Ascending aorta (tissue), 2 donors: Measurements from ENCODE around the gene RYR3. TPM values are rescaled to one million over a fixed set of nuclear protein-coding genes. Genes with fewer than 3 reads are reported as not detected.

Source experiments
- DNase-seq, 2 donors: peaks; one replicate each; pipeline ENCODE4 v3.0.0-alpha.2; 2019; ENCODE audit warnings: low spot score in 2 of 2
- H3K27ac ChIP-seq, 2 donors: fragments of 200-600 bp; sonication (generic); one replicate each; pipeline ENCODE4 v1.5.1; 2016 to 2017; ENCODE audit warnings: mild to moderate bottlenecking in 1 of 2
- H3K27me3 ChIP-seq: fragments of 200-600 bp; sonication (generic); one replicate; pipeline ENCODE4 v1.5.1; 2017
- H3K36me3 ChIP-seq, 2 donors: fragments of 200-600 bp; sonication (generic); one replicate each; pipeline ENCODE4 v1.5.1; 2016
- H3K4me1 ChIP-seq, 2 donors: fragments of 200-600 bp; sonication (generic); one replicate each; pipeline ENCODE4 v1.5.1; 2016 to 2017; ENCODE audit warnings: mild to moderate bottlenecking in 1 of 2
- H3K4me3 ChIP-seq, 2 donors: fragments of 200-600 bp; sonication (generic); one replicate each; pipeline ENCODE4 v1.5.1; 2016 to 2017; ENCODE audit warnings: mild to moderate bottlenecking in 1 of 2
- H3K9me3 ChIP-seq, 2 donors: fragments of 200-600 bp; sonication (generic); one replicate each; pipeline ENCODE4 v1.5.1; 2016
- intact Hi-C: fragments of 100-400 bp; cut with DNase I; formaldehyde crosslinking; loops from one replicate; pipeline ENCODE4 v1.15.1; 2023
- total RNA-seq: library from RNA; depleted of rRNA; stranded (reverse); fragments of >200 nt; gene quantifications from one replicate; pipeline ENCODE4 v1.1.0, GENCODE V29; 2016
- TF ChIP-seq, protein P1 (sequence below), 3 experiments: fragments of 200-600 bp in 2 of 3; fragments of 450-650 bp in 1 of 3; sonication (generic) in 2 of 3; IDR thresholded peaks; one replicate each; pipeline ENCODE4 v1.5.1; 2016 to 2019; ENCODE audit warnings: antibody characterized with exemption in 3 of 3, mild to moderate bottlenecking in 1 of 3, moderate library complexity in 1 of 3

RYR3 gene
- total RNA-seq, 1 donor from 2014 or later, result 3.1 TPM

GRCh38 chr15:33580526-33580925 lies 269.8 kb downstream of the RYR3 start:
- intact Hi-C loops, result no loop called here
- TF ChIP-seq, protein P1, sequence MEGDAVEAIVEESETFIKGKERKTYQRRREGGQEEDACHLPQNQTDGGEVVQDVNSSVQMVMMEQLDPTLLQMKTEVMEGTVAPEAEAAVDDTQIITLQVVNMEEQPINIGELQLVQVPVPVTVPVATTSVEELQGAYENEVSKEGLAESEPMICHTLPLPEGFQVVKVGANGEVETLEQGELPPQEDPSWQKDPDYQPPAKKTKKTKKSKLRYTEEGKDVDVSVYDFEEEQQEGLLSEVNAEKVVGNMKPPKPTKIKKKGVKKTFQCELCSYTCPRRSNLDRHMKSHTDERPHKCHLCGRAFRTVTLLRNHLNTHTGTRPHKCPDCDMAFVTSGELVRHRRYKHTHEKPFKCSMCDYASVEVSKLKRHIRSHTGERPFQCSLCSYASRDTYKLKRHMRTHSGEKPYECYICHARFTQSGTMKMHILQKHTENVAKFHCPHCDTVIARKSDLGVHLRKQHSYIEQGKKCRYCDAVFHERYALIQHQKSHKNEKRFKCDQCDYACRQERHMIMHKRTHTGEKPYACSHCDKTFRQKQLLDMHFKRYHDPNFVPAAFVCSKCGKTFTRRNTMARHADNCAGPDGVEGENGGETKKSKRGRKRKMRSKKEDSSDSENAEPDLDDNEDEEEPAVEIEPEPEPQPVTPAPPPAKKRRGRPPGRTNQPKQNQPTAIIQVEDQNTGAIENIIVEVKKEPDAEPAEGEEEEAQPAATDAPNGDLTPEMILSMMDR (IDR thresholded peaks at IDR 0.05), result no peak

DNA sequence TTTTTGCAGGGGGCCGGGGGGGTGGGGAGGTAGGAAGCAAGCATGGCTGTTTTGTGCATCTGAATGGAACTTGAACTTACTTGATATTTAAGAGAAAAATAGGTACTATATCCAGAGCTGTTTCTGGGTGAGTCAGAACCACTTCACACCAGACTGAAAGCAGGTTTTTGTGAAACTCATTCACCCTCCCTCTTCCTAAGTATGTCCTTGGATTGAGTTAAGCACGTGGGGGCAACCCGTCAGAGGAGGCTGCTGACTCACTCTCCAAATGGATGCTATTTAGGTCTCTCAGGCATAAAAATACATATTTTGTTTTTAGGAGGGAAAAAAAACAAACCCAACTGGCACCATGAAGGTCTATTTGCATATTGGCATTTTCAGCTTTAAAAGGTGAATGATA lies 270.3 kb downstream of the RYR3 start:
- intact Hi-C loops, result no loop called here

More at GRCh38 chr15:33580526-33580925, 269.8 kb downstream of the RYR3 start:
- Histone ChIP-seq H3K4me3 (no peak overlapping the region), H3K27ac (peak overlapping the region; percentile 12 to 56), H3K36me3 (no peaks in the 10 kb centered on the region), H3K9me3 (no peaks in the 10 kb centered on the region), H3K4me1 (peaks cover 0 to 8% of the 10 kb centered on the region in 2 donors), H3K27me3 (no peaks in the 10 kb centered on the region)
- DNase-seq, result no peak

DNA sequence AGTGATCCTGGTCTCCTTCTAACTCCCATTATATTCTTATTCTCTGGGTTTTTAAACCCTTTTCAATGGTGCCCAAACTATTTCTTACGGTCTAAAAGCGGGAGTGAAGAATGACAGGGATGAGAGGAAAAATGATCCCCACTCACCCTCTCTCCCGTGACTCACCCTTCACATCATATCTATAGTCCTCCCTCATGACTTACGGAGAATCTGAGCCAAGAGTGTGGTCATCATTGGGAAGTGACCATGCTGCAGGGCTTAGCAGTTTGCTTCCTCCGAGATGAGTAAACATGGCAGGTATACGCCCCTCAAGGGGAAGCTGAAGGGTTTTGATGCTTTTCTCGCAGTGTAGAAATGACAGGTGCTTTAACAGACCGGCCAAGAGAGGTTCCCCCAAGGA lies 274.0 kb downstream of the RYR3 start:
- H3K36me3 ChIP-seq, result no peaks in the 10 kb centered on the region
- H3K4me3 ChIP-seq, result no peak overlapping the region
- H3K4me1 ChIP-seq, result peaks cover 0 to 8% of the 10 kb centered on the region in 2 donors
- TF ChIP-seq, protein P1 (IDR thresholded peaks at IDR 0.05), result no peak
- intact Hi-C loops, result no loop called here
- DNase-seq, result no peak
- H3K9me3 ChIP-seq, result no peaks in the 10 kb centered on the region
- no peak overlapping the region for H3K27ac ChIP-seq
- no peaks in the 10 kb centered on the region for H3K27me3 ChIP-seq

More for the DNA sequence above, 270.3 kb downstream of the RYR3 start:
- DNase-seq, result no peak
- H3K36me3 ChIP-seq, result no peaks in the 10 kb centered on the region
- H3K27me3 ChIP-seq, result no peaks in the 10 kb centered on the region
- H3K9me3 ChIP-seq, result no peaks in the 10 kb centered on the region
- H3K4me3 ChIP-seq, result no peak overlapping the region
- TF ChIP-seq, protein P1 (IDR thresholded peaks at IDR 0.05), result no peak
- H3K4me1 ChIP-seq, result peaks cover 0 to 8% of the 10 kb centered on the region in 2 donors
- H3K27ac ChIP-seq, result peak overlapping the region in 1 of 2 donors; percentile 56

DNA sequence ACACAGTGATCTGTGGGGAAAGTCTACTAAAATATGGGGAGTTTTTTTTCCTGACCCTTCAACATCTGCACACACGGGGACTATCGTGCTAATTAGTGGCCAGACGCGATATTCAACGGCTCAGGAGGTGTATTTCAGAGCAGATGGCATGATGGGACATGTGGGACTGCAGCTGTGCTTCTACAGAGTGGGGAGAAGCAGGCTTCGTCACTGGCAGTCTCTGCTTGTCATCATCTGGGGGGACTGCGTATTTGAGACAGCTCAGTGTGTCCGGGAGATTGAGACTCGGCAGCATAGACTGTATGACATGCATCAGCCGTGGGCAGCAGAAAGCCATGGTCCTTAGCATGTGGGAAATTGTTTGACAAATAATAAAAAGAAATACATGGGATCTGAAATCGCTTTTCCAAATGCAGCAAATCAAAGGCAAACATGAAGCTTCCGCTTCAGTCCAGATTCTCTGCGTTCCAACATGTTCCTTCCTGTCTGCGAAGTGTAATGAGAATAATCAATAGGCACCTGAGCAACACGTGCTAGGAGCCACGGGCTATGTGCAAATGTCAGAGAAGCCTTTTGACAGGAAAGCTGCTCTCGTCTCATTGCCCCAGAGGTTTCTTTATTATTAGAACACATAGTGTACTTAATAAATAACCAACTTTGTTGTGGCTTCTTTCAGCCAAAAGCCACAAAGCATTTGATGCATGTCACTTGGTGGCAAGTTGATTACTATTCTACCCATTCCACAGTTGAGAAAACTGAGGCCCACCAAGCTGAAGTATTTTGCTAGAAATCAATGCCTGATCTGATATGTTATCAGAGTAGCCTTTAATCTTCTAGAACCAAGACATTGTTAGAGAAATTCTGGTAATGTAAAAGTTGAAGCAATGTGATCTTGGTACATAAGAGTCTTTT lies 276.3 kb downstream of the RYR3 start:
- Histone ChIP-seq H3K9me3 (no peaks in the 10 kb centered on the region), H3K27ac (no peak overlapping the region), H3K27me3 (no peaks in the 10 kb centered on the region), H3K4me1 (no peaks in the 10 kb centered on the region), H3K36me3 (no peaks in the 10 kb centered on the region), H3K4me3 (no peak overlapping the region)
- DNase-seq, result no peak
- TF ChIP-seq, protein P1 (IDR thresholded peaks at IDR 0.05), result no peak
- intact Hi-C loops, result no loop called here

GRCh38 chr15:33587773-33588172 lies 277.0 kb downstream of the RYR3 start:
- no peaks in the 10 kb centered on the region for H3K27me3 ChIP-seq
- TF ChIP-seq, protein P1 (IDR thresholded peaks at IDR 0.05), result no peak
- no peaks in the 10 kb centered on the region for H3K36me3 ChIP-seq
- H3K4me3 ChIP-seq, result no peak overlapping the region
- intact Hi-C loops, result no loop called here
- H3K4me1 ChIP-seq, result no peaks in the 10 kb centered on the region
- H3K9me3 ChIP-seq, result no peaks in the 10 kb centered on the region
- no peak overlapping the region for H3K27ac ChIP-seq
- no peak for DNase-seq
